EL (cell line): ENCODE data around the gene ATG4A.

Source experiments
- DNase-seq: peaks from one replicate; pipeline ENCODE4 v3.0.0-alpha.2; 2016

ATG4A gene

GRCh38 chrX:108123591-108124366, 32.2 kb downstream of the ATG4A start:
- DNase-seq = no peak

GRCh38 chrX:108126661-108127060, 35.1 kb downstream of the ATG4A start:
- no peak for DNase-seq

GRCh38 chrX:108127152-108127551, 35.6 kb downstream of the ATG4A start:
- DNase-seq = no peak

GRCh38 chrX:108130889-108131288, 39.3 kb downstream of the ATG4A start:
- DNase-seq = no peak

- DNase-seq = peak; percentile 51
These were observed 39.9 kb downstream of the ATG4A start for GRCh38 chrX:108131471-108131870.

GRCh38 chrX:108132034-108132433, 40.5 kb downstream of the ATG4A start:
- DNase-seq = no peak

GRCh38 chrX:108132876-108133275, 41.3 kb downstream of the ATG4A start:
- no peak for DNase-seq

- no peak for DNase-seq
These were observed 43.1 kb downstream of the ATG4A start for GRCh38 chrX:108134724-108135123.

GRCh38 chrX:108138814-108139702, 47.5 kb downstream of the ATG4A start:
- DNase-seq = peak; percentile 1

GRCh38 chrX:108148524-108148923, 56.9 kb downstream of the ATG4A start:
- no peak for DNase-seq

- DNase-seq = no peak
These were observed 64.5 kb downstream of the ATG4A start for GRCh38 chrX:108156082-108156481.

GRCh38 chrX:108156934-108157466, 65.4 kb downstream of the ATG4A start:
- DNase-seq = no peak

GRCh38 chrX:108157628-108158027, 66.0 kb downstream of the ATG4A start:
- DNase-seq = no peak

GRCh38 chrX:108159028-108159670, 67.6 kb downstream of the ATG4A start:
- DNase-seq = no peak

- DNase-seq = no peak
These were observed 68.7 kb downstream of the ATG4A start for GRCh38 chrX:108160309-108160708.

- no peak for DNase-seq
These were observed 70.7 kb downstream of the ATG4A start for GRCh38 chrX:108162265-108162664.

GRCh38 chrX:108163333-108164082, 71.9 kb downstream of the ATG4A start:
- DNase-seq = no peak

- peak; percentile 37 for DNase-seq
These were observed 74.0 kb downstream of the ATG4A start for GRCh38 chrX:108165383-108166111.

- DNase-seq = peak; percentile 64
These were observed 75.8 kb downstream of the ATG4A start for GRCh38 chrX:108167211-108167872.

- DNase-seq = no peak
These were observed 77.6 kb downstream of the ATG4A start for GRCh38 chrX:108168961-108169740.
